Dendritic cell treated with granulocyte-macrophage colony-stimulating factor and Interleukin-4, amounts not matched to agents 40 ng/mL and 50 ng/mL, for 4 days (primary cell): ENCODE data around the gene SBK1.

Source experiments
- H3K27ac Mint-ChIP-seq: one replicate; pipeline ENCODE4 v1.8.0; 2022; ENCODE audit warnings: mild to moderate bottlenecking, mixed read lengths
- H3K27me3 Mint-ChIP-seq: one replicate; pipeline ENCODE4 v1.8.0; 2022; ENCODE audit warnings: mild to moderate bottlenecking, mixed read lengths
- H3K36me3 Mint-ChIP-seq: one replicate; pipeline ENCODE4 v1.8.0; 2022; ENCODE audit warnings: low read depth, mixed read lengths
- H3K4me1 Mint-ChIP-seq: one replicate; pipeline ENCODE4 v1.8.0; 2022; ENCODE audit warnings: low read depth, mixed read lengths
- H3K4me3 Mint-ChIP-seq: one replicate; pipeline ENCODE4 v1.8.0; 2022; ENCODE audit warnings: mild to moderate bottlenecking, moderate library complexity, mixed read lengths
- H3K9me3 Mint-ChIP-seq: one replicate; pipeline ENCODE4 v1.8.0; 2022; ENCODE audit warnings: mixed read lengths
- intact Hi-C: fragments of 100-400 bp; cut with micrococcal nuclease; formaldehyde crosslinking; loops from one replicate; pipeline ENCODE4 v1.15.0; 2022

The SBK1 gene

DNA sequence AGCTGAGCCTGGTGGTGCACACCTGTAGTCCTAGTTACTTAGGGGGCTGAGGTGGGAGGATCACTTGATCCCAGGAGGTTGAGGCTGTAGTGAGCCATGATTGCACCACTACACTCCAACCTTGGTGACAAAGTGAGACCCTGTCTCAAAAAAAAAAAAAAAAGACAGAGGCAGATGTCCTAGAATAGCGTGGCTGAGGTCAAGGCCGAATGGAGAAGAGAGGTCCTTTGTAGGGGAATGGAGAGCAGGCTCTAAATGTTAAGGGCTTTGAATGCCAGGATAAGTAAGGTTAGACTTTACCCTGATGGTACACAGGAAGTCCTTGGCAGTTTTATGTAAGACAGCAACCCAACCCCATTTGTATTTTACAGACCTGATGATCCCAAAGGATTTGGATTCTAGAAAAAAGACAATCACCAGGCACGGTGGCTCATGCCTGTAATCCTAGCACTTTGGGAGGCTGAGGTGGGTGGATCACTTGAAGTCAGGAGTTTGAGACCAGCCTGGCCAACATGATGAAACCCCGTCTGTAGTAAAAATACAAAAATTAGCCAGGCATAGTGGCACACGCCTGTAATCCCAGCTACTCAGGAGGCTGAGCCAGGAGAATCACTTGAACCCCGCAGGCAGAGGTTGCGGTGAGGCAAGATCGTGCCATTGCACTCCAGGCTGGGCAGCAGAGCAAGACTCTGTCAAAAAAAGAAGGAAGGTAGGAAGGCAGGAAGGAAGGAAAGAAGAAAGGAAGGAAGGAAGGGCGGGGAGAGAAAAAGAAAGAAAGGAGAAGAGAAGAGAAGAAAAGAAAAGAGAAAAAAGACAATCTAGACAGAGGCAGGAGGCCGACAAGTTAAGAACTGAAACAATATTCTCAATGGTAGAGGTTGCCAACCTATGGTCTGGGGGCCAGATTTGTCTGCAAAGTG lies 2.1 kb upstream of the SBK1 start:
- Mint-ChIP-seq H3K4me3 (no peak overlapping the region), H3K36me3 (no peaks in the 10 kb centered on the region), H3K27ac (no peak overlapping the region), H3K27me3 (peaks cover 37% of the 10 kb centered on the region), H3K4me1 (peaks cover 22% of the 10 kb centered on the region), H3K9me3 (no peaks in the 10 kb centered on the region)
- intact Hi-C loops, result no loop called here

DNA sequence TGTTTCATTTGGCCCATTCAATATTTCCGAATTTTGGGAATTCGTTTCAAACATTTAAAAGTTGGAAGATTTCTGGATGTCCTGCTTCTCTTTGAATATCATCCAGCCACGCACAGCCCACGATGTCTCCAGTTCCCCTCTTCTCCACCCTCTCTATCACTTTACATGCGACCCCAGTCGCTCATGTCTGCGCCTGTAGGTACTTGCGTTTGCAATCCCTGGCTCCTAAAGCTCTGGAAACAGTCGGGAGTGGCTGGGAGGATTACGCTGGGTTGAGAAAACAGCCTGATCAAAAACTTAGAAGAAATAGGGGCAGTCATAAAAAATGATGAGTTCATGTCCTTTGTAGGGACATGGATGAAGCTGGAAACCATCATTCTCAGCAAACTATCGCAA lies 1.5 kb upstream of the SBK1 start:
- intact Hi-C loops, result no loop called here
- Mint-ChIP-seq H3K9me3 (no peaks in the 10 kb centered on the region), H3K36me3 (no peaks in the 10 kb centered on the region), H3K4me1 (peaks cover 22% of the 10 kb centered on the region), H3K27ac (no peak overlapping the region), H3K4me3 (no peak overlapping the region), H3K27me3 (peaks cover 40% of the 10 kb centered on the region)

DNA sequence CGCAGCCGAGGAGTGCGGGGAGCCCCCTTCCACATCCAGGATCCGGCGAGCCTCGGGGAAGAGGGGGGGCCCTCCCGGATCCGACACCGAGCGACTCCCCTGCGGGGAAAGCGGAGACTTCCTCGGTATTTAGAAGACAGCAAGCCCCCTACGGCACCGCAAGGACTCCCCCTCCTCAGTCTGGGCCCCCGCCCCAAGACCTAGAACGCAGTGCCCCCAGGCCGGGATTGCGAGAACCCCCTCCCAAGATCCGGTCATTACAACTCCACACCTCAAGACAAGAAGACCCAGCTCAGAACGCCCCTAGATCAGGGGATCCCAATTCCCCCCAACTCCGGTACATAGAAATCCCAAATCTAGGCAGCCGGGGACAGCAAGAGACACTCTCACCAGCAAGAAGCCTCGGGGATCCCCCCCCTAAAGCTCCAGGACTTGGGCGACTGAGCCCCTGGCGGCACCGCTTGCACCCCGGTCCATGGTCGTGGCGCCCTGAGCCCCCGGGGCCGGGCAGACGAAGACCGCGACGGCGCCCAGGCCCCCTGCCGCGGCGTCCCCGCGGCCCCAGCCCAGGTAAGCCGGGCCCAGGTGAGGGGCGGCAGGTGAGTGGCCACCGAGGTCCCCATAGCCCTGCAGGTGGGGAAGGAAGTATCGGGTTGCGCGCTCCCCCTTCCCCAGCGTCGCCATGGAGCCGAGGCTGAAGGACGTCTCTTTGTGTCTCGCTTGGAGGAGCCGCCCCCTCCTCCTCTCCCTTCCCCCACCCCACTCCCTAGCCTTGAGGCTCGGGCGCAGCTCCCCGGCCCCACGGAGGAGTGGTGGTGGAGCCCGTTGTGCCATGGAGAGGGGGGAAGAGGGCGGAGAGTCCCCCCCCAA lies 641 bp downstream of the SBK1 start:
- Mint-ChIP-seq H3K9me3 (no peaks in the 10 kb centered on the region), H3K36me3 (no peaks in the 10 kb centered on the region), H3K4me1 (peaks cover 22% of the 10 kb centered on the region), H3K27me3 (peaks cover 43% of the 10 kb centered on the region), H3K27ac (no peak overlapping the region), H3K4me3 (peak overlapping the region; percentile 68)
- intact Hi-C loops, result no loop called here

DNA sequence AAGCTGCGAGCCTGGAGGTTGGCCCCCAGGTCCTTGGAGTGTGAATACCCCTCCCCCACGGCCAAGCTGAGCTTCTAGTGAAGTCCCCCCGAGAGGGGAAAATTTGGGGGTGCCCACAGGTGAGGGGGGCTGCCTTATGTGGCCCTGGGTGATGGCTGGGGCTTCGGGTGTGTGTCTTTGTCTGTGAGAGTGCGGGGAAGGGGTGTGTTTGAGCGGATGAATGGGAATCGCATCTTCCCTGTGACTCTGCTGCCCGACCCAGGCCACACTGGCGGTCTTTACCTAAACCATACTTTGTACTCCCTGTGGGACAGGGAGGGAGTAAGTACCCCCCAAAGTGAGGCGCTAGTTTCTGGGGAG lies 1.3 kb downstream of the SBK1 start:
- no peaks in the 10 kb centered on the region for H3K36me3 Mint-ChIP-seq
- intact Hi-C loops, result no loop called here
- peaks cover 41% of the 10 kb centered on the region for H3K27me3 Mint-ChIP-seq
- H3K27ac Mint-ChIP-seq, result no peak overlapping the region
- H3K9me3 Mint-ChIP-seq, result no peaks in the 10 kb centered on the region
- peaks cover 21% of the 10 kb centered on the region for H3K4me1 Mint-ChIP-seq
- H3K4me3 Mint-ChIP-seq, result no peak overlapping the region

DNA sequence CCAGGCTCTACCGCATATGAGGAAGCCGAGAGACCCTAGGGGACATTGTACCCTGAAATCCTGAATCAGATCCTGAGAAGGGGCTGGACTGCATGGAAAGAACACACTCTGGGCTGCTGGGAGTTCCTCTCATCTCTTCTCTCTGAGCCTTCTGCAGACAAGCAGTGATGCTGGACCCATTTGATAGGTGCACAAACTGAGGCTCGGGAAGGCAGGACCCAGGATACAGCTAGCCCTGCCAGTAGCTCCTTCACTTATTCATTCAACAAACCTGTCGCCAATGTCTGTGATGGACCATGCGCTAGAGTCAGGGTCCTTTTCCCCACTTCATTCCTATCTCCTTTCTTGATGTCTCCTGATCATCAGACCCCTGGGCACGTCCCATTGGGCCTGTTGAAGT lies 1.9 kb downstream of the SBK1 start:
- Mint-ChIP-seq H3K4me3 (no peak overlapping the region), H3K27me3 (peaks cover 39% of the 10 kb centered on the region), H3K4me1 (peaks cover 15% of the 10 kb centered on the region), H3K9me3 (no peaks in the 10 kb centered on the region), H3K27ac (no peak overlapping the region), H3K36me3 (no peaks in the 10 kb centered on the region)
- intact Hi-C loops, result no loop called here

DNA sequence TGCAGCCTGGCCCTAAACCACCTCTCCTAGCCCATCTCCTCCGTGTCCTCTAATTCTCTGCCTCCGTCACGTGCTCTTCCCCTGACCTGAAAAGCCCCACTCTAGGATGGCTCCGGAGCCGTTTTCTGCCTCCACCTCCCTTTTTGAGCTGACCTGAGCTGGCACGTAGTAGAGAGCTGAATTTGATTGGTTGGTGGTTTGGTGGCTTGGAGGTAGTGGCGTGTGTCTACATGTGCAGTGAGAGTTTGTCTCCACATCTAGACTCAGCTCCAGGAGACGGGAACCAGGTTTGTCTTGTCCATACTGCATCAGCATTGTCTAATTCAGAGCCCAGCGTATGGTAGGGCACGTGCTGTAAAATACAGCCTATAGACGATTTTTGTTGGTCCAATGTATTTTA lies 3.0 kb downstream of the SBK1 start:
- H3K36me3 Mint-ChIP-seq, result no peaks in the 10 kb centered on the region
- intact Hi-C loops, result no loop called here
- H3K9me3 Mint-ChIP-seq, result no peaks in the 10 kb centered on the region
- peaks cover 12% of the 10 kb centered on the region for H3K4me1 Mint-ChIP-seq
- H3K4me3 Mint-ChIP-seq, result no peak overlapping the region
- H3K27me3 Mint-ChIP-seq, result peaks cover 37% of the 10 kb centered on the region
- H3K27ac Mint-ChIP-seq, result no peak overlapping the region

DNA sequence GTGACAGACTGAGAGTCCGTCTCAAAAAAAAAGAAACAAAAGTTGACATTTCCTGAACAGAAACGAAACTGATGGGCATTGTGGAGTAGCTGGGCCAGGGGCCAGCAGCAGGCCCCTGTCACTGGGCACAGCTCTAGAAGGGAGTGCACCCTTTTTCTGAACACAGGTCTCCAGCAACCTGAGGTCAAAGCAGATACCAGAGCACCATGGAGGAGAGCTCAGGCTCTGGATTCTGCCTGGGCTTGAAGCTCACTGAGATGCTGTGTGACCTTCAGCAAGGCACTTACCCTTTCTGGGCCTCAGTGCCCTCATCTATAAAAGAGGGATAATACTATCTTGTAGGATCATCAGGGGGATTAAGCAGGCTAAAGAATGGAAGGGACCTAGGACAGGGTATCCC lies 5.0 kb downstream of the SBK1 start:
- intact Hi-C loops, result no loop called here
- Mint-ChIP-seq H3K4me1 (peaks cover 6% of the 10 kb centered on the region), H3K4me3 (no peak overlapping the region), H3K36me3 (no peaks in the 10 kb centered on the region), H3K9me3 (no peaks in the 10 kb centered on the region), H3K27ac (no peak overlapping the region), H3K27me3 (peaks cover 34% of the 10 kb centered on the region)

DNA sequence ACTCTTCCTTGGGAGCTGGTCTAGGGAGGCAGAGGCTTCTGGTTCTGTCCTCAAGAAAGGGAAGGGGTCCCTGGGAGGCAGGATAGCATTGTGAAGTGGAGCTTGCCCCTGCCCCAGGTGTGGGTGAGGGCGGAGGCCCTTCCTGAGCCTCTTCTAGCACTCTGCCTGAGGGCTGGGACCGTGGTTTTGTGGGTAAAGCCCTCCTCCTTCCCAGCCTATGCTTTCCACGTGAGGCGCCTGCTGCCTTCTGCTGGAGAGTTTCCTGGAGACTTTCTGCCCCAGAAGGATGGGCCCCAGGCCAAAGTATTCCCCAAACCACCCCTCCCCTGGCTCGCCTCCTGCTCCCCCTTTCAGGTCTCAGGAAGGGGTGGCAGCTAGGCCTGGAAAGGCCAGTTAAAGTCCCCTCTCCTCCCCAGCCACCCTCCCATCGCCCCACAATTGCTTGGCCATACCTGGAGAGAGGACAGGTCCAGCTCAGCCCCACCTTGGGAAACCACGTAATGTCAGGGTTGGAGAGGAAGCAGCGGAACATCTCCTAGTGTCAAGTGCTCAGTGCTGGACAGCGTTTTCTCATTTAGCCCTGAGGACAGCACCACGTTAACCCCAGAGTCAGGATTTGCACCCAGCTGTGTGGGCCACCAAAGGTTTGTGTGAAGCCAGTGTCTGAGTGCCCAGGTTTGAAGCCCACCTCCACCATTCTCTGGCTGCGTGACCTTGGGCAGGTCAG lies 5.6 kb downstream of the SBK1 start:
- no peak overlapping the region for H3K27ac Mint-ChIP-seq
- H3K36me3 Mint-ChIP-seq, result no peaks in the 10 kb centered on the region
- peaks cover 2% of the 10 kb centered on the region for H3K4me1 Mint-ChIP-seq
- peaks cover 33% of the 10 kb centered on the region for H3K27me3 Mint-ChIP-seq
- no peak overlapping the region for H3K4me3 Mint-ChIP-seq
- H3K9me3 Mint-ChIP-seq, result no peaks in the 10 kb centered on the region
- intact Hi-C loops, result no loop called here

DNA sequence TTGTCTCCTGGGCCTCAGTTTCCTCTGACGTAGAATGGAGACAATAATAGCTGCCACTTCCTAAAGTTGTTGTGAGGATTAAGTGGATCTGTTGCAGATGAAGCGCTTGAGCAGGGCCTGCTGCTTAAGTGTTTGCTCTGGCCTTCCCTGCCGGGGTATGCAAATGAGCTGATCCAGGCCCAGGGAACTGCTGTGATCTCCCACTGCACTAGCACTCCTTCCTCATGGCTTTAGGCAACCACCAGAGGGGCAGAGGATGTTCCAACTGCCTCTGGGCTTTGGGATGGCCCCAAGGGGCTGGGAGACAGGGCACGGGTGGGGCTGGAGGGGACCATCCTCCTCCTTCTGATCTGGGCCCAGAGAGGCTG lies 6.2 kb downstream of the SBK1 start:
- Mint-ChIP-seq H3K4me1 (no peaks in the 10 kb centered on the region), H3K27me3 (peaks cover 32% of the 10 kb centered on the region), H3K27ac (no peak overlapping the region), H3K36me3 (no peaks in the 10 kb centered on the region), H3K9me3 (no peaks in the 10 kb centered on the region), H3K4me3 (no peak overlapping the region)
- intact Hi-C loops, result no loop called here

DNA sequence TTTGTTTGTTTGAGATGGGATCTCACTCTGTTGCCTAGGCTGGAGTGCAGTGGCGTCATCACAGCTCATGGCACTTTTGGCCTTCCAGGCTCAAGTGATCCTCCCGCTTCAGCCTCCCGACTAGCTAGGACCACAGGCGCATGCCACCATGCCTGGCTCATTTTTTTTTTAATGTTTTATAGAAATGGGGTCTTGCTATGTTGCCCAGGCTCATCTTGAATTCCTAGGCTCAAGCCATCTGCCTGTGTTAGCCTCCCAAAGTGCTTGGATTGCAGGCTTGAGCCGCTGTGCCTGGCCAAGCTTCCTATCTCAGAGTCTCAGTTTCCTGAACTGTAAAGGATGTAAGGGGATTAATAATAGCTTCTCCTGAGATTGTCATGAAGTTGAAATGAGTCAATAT lies 8.0 kb downstream of the SBK1 start:
- no peaks in the 10 kb centered on the region for H3K4me1 Mint-ChIP-seq
- H3K27ac Mint-ChIP-seq, result no peak overlapping the region
- H3K36me3 Mint-ChIP-seq, result no peaks in the 10 kb centered on the region
- H3K27me3 Mint-ChIP-seq, result peaks cover 14% of the 10 kb centered on the region
- intact Hi-C loops, result no loop called here
- H3K9me3 Mint-ChIP-seq, result no peaks in the 10 kb centered on the region
- no peak overlapping the region for H3K4me3 Mint-ChIP-seq

DNA sequence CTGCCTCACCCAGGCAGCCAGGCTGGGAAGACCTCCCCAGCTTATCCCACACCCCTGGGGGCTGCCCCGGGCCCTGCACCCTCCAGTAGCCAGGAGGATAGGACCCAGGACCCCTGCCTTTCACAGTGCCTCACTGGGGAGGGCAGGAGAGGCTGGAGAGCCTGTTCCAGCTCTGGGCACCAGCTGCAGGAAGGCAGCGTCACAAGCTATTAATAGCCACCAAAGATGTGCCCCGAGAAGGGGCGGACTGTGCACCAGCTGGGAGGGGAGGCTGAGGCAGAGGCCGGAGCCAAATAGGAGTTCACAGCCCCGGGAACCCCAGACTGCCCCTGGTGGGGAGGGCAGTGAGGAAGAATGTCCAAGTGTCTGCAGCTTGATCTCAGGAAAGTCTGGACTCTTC lies 8.8 kb downstream of the SBK1 start:
- Mint-ChIP-seq H3K4me3 (no peak overlapping the region), H3K27ac (no peak overlapping the region), H3K36me3 (no peaks in the 10 kb centered on the region), H3K9me3 (no peaks in the 10 kb centered on the region), H3K4me1 (no peaks in the 10 kb centered on the region), H3K27me3 (peaks cover 12% of the 10 kb centered on the region)
- intact Hi-C loops, result no loop called here

DNA sequence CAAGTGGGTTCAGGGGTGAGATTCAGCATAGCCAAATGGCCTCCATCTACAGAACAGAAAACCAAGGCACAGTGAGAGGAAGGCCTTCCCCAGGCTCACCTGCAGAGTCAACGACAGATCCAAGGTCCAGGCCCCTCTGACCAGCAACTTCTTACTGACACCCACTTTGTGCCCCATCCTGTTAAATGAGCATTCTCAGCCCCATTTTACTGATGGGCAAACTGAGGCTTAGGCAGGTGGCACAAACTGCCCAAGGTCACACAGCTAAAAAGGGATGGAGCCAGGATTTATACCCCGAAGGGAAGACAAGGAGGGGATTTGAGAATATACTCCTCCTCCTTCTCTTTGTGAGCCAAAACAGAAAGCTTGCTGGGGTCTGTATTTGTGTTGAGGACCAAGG lies 9.3 kb downstream of the SBK1 start:
- no peak overlapping the region for H3K4me3 Mint-ChIP-seq
- H3K9me3 Mint-ChIP-seq, result no peaks in the 10 kb centered on the region
- no peak overlapping the region for H3K27ac Mint-ChIP-seq
- peaks cover 11% of the 10 kb centered on the region for H3K27me3 Mint-ChIP-seq
- H3K36me3 Mint-ChIP-seq, result no peaks in the 10 kb centered on the region
- intact Hi-C loops, result no loop called here
- no peaks in the 10 kb centered on the region for H3K4me1 Mint-ChIP-seq

DNA sequence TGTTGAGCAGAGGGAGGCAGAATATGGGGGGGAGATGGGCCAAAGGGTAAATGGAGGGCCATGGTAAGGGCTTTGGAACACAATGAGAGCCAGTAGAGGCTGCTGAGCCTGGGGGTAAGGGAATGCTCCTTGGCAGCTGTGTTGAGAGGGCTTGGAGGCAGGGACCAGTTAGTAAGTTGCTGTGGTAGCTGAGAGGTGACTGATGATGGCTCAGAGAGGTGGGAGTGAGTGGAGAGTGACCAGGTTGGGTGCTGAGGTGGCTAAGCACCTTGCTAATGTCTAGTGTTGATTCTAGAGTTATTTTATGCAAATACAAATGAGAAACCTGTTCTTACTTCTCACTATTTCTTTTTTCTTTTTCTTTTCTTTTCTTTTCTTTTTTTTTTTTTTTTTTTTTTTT lies 10.8 kb downstream of the SBK1 start:
- intact Hi-C loops, result no loop called here
- H3K9me3 Mint-ChIP-seq, result no peaks in the 10 kb centered on the region
- no peak overlapping the region for H3K4me3 Mint-ChIP-seq
- no peaks in the 10 kb centered on the region for H3K36me3 Mint-ChIP-seq
- no peak overlapping the region for H3K27ac Mint-ChIP-seq
- H3K27me3 Mint-ChIP-seq, result peaks cover 7% of the 10 kb centered on the region
- H3K4me1 Mint-ChIP-seq, result no peaks in the 10 kb centered on the region

DNA sequence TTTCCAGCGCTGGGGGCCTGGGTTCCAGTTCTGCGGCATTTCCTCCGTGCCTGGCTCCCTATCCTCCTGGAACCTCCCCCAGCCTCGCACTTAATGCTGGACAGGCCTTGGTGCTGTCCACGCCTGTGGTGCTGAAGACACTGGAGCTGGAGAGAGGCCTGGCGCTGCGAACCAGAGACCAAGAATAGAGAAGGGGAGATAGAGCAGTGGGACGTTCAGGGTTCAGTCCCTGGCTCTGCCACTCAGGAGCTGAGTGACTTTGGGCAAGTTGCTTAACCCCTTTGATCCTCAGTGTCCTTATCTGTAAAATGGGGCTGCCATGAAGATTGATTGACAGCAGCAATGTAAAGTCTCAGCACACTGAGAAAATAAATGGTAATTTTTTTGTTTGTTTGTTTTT lies 11.9 kb downstream of the SBK1 start:
- H3K36me3 Mint-ChIP-seq, result no peaks in the 10 kb centered on the region
- H3K4me1 Mint-ChIP-seq, result no peaks in the 10 kb centered on the region
- H3K4me3 Mint-ChIP-seq, result no peak overlapping the region

More for the DNA sequence above, 11.9 kb downstream of the SBK1 start:
- intact Hi-C loops, result no loop called here
- H3K27ac Mint-ChIP-seq, result no peak overlapping the region
- no peaks in the 10 kb centered on the region for H3K9me3 Mint-ChIP-seq
- H3K27me3 Mint-ChIP-seq, result peaks cover 7% of the 10 kb centered on the region
